ENCODE results near the gene EBF4.
"Not testable (repeated sequence)": the region's sequence is repeated elsewhere in the genome, so short reads cannot be mapped to it uniquely, and the experiment has no call there.

The EBF4 gene

GRCh38 chr20:2807019-2807418, 114.4 kb downstream of the EBF4 start:
- Histone ChIP-seq H3K4me3 (ENCODE audit: low read length) (no peak overlapping the region), H3K4me1 (ENCODE audit: insufficient read depth, low read length) (no peaks in the 10 kb centered on the region), H3K9me3 (ENCODE audit: low read length) (no peaks in the 10 kb centered on the region), H2AFZ (ENCODE audit: low read depth, low read length) (no peak overlapping the region), H3K36me3 (ENCODE audit: insufficient read depth, low read length) (no peaks in the 10 kb centered on the region), H3K27me3 (ENCODE audit: insufficient read depth, low read length) (no peaks in the 10 kb centered on the region)

GRCh38 chr20:2807929-2808328, 115.3 kb downstream of the EBF4 start:
- not testable (repeated sequence) for H2AFZ ChIP-seq (ENCODE audit: low read depth, low read length); H3K36me3 ChIP-seq (ENCODE audit: insufficient read depth, low read length); H3K4me1 ChIP-seq (ENCODE audit: insufficient read depth, low read length); H3K9me3 ChIP-seq (ENCODE audit: low read length); H3K4me3 ChIP-seq (ENCODE audit: low read length); H3K27me3 ChIP-seq (ENCODE audit: insufficient read depth, low read length)

GRCh38 chr20:2809690-2810089, 117.1 kb downstream of the EBF4 start:
- Histone ChIP-seq H3K4me3 (ENCODE audit: low read length) (no peak overlapping the region), H2AFZ (ENCODE audit: low read depth, low read length) (no peak overlapping the region), H3K36me3 (ENCODE audit: insufficient read depth, low read length) (no peaks in the 10 kb centered on the region), H3K4me1 (ENCODE audit: insufficient read depth, low read length) (no peaks in the 10 kb centered on the region), H3K9me3 (ENCODE audit: low read length) (no peaks in the 10 kb centered on the region), H3K27me3 (ENCODE audit: insufficient read depth, low read length) (no peaks in the 10 kb centered on the region)
